ELR (cell line): ENCODE measurements around the gene NPAS3.

Experiments
- DNase-seq: peaks from one replicate; pipeline ENCODE4 v3.0.0-alpha.2; 2015; ENCODE audit warnings: low read depth

The NPAS3 gene

DNA sequence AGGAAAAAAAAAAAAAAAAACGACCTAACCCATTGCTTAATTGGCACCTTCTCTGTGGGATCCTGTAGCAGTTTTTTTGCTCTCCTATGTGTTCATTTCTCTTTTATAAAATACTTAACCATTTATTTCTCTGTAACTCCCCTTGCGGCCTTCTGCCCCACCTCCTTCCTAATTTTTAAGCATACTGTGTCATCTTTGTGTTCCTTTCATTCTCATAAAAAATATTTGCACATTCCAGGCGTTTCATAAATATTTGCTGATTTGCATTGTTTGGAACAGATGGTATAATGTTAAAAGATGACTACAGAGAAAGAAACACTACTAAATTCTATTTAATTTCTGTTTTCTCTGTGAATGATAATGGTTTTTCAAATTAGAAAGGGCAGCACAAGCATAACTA is 77.9 kb downstream of the NPAS3 start:
- no peak for DNase-seq

DNA sequence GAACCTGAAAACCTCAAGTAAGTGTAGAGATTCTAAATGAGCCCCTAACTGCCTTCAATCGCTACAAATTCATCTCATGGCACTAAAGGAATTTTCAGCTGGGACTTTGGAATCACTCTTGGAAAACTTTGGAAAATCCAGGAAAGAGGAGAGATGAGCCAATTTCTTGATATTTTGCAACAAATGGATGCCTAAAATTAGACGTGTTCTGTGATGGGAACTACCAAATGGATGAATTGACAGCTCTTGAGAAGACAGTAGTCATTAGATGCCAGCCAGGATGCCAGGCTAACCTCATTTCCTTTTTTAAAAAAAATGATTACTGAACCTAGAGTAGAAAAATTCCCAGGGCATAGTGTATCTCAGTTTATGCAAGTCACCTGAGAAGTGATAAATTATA is 78.3 kb downstream of the NPAS3 start:
- no peak for DNase-seq

DNA sequence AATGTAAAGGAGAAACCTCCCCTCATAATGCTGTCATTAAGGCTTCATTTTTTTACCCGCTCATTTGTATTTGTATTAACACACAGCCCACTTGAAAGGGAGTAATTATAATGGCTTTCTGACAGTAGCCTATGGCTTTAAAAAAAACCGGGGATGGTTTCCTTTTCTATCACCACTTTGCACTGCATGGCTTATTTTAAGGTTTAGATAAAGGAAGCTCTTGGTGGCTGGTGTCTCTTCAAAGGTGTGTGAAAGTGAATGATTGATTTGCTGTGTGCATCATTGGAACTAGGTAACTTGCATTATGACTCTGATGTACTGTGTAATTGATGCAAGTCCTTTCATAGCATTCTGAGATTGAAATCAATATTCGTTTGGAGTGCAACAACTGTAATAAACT is 80.7 kb downstream of the NPAS3 start:
- no peak for DNase-seq

DNA sequence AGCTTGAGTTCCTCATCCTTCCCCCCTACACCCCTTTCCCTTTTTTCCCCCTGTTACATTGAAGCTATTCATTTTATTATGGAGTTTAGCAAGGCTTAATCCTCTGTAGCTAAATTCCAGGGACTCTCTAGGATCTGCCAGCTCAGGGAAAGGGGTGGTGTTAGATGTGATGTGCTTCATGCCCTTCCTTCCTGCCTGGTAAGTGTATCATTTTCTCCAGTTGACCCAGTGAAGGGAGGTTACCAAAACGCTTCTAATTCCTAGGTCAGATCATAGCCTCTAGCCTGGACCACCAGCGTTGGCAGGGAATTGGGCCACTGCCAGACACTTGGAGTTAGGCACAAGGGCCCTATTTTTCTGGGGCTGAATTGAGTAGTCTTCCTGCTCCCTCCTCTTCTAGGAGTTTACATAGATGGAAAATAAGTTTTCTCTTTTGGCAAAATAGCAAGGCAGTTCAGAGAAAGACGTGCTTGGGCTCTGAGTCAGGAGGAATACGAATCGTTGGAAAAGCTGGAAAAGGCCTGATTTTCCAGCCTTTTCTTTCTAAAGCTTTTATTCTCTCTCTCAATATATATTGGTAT is 88.3 kb downstream of the NPAS3 start:
- no peak for DNase-seq

DNA sequence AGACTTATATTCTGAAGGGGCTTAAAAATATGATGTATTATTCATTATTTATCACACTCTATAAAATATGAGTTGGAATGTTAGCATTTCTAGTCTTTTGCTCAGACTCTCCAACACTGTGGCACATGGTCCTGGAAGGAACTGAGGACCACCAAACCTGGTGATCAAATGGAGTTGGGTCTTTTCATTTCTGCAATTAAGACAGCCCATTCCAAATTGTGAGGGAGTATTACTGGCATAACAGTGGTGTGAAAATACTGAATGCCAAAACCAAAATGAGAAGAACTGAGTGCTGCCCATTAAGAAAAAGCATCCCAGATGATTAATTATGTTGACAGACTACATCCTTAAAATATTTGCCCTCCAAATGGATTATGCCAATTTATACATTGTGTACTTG is 90.8 kb downstream of the NPAS3 start:
- DNase-seq = no peak

DNA sequence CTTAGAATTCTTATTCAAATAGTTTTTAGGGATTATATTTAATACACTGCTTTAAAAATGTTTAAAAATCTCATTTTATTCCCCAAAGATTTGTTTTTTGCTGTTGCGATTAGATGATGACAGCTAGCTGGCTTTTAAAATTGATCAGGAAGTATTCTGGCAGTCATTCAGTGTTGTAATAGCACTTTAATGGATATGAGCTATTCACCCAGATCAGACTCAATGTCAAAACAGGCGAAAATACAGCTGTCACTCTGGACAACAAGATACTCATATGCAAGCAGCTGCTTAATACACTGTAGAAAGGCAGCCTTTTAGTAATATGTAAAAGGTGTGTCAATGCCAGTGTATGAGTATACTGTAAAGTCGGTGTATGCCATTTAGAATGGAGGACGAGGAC is 91.7 kb downstream of the NPAS3 start:
- no peak for DNase-seq

DNA sequence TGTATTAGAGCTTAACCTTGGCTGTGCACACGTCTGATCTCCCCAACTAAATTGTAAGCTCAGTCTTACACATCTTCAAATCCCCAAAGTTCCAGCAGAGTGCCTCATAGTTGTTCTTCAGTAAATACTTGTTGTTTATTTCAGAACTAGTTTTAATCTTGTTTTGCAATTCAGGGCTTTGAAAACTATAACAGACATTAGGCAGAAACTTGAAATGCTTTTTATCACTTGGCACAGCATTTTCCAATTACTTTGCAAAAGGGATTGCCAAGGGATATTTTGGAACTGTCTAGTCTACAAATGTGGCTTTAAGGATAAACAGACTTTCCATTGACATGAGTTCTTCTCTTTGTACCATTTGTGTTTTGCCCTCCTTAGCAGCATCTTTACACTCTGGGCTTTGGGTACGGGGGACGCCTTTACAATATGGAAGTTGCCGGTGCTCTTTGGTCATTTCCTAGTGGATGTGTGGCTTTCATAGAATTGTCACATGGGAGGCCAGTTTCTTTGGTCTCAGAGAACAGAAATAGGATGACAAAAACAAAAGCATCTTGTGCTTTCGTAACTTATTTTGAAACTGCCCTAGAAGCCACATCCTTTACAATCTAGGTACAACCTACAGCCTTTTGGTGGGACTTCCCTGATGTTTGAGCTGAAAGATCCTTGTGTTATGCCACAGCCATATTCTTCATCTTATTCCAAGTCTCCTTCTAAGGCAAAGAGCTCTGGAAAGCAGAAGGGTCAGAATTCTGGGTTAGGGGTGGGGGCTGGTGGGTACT is 96.9 kb downstream of the NPAS3 start:
- DNase-seq = no peak

DNA sequence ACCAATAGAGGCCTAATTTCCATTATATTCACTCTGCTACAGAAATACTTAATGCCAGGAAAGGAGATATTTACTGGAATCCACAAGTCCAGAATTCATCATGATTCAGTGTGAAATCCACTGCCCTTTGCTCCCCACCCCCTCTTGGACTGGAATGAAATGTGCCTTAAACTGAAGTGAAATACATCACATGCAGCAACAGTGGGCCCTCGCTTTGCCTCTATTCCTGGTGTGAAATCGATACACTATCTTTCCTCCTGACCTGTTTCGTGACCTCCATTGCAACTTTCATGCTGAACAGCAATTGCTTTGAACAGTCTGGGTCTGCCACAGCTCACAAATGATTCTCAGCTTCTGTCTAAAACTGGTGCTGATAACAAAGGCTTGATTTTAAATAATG is 100.6 kb downstream of the NPAS3 start:
- DNase-seq = no peak

DNA sequence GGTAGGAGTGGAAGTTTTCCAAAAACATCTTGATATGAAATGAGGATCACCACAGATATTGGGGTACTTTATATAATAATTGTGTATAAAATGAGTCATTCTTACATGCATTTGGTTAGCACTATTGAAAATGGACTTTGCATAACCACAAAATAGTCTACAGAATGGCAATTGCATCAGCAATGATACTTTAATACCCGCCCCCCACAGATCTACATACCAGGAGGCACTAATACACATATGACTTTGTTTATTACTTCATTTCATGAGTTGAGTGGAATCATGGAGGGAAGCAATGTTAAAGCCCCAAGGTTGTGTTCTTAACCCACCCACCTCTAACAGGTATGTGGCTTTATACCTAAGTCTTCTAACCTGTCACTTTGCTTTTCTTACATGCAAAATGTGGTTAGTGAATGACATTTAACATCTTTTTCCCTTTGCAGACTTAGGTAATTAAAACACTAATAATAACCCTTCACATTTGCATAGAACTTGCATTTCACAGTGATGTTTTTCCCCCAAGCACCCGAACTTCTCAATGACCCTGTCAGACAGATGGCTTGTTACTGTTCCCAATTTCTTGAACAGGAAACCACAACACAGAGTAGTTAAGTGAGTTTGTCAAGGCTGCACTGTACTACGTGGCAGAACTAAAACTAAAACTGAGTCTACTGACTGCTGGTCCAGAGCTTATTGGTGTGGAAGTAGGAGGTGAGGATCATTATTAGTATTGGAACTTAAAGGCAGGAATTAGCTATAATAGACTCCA is 101.9 kb downstream of the NPAS3 start:
- no peak for DNase-seq

DNA sequence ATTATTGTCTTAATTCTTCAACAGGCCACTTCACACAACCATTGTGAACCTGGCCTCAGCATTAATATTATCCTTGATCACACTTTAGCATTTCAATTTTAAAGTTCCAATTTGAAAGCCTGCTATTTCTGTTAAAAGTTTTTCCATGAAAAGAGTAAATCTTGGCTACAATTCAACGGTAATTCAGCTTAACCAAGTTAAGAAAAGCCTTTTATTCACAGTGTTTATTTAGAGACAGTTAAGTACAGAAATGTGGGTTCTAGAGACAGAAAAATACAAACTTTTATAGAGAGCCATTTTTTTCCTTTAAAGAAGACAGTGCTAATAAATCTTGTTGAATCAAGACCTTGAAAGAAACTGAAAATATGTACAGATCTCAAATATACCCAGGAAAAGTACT is 103.9 kb downstream of the NPAS3 start:
- no peak for DNase-seq

DNA sequence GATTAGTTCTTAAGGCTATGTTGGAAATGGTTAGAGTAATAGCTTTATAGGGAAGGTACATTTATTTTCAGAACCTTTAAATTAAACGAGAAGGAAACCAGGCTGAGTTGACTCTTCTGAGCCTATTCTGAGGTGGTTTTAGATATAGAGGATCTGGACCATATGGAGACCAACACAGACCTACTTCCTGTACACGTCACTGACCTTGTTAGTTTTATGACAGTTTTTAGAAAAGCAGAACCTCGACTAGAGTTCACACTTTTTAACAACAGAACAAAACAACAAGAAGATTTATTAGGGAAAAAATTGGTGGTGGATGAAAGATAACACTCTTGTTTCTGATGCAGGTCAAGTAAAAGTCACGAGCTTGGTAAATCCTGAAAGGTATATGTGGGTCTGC is 107.1 kb downstream of the NPAS3 start:
- no peak for DNase-seq

DNA sequence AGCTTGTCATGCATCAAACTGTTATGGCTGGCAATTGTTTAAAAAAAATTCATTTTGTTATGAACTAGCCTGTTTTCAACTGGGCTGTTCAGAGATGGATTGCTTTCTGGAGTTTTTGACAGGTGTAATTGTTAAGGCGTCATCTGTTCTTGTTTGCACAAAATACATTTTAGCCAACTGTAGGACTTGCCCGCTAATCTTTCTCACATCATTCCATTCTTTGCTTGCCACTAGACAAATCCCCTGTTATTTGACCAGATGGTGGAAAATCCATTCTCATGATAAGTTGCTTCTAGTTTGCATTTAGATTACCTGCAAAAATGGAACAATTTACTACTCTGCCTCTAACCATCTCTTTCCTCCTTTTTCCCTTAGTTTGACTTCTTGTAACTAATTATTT is 114.3 kb downstream of the NPAS3 start:
- no peak for DNase-seq

DNA sequence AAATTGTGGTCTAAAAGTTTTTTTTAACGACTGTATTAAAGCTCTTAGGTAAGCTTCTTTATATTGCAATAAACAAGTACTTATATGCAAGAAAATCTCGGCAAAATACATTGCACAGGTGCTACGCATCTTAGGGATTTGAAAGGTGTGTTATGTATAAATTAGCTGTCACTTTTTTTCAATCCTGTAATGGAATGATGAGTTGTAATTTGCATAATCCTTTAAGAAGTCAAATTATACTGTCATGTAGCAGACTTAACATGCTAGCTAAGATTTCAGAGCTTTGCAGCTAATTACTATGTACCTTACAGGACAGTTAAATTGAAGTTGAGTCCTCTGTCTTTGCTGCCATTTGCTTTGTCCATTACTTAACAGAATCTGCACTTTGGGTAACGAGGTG is 117.5 kb downstream of the NPAS3 start:
- no peak for DNase-seq

DNA sequence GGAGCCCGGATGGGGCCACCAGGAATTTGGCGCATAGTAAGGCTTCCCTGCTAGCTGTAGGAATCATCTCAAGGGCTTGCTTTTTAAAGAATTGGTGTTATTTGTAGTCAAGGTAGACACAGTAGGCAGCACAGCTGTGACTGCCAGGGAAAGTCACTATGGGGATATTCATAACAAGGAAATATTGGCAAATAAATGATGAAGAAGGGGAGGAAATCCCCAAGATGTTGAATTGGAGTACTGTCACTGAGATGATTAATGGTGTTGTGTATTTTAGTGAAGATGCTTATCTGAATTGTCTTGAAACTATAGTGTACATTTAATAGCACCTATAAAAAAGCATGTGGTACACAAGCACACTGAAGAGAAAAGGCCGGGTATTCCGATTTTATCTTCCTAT is 118.9 kb downstream of the NPAS3 start:
- DNase-seq = no peak

DNA sequence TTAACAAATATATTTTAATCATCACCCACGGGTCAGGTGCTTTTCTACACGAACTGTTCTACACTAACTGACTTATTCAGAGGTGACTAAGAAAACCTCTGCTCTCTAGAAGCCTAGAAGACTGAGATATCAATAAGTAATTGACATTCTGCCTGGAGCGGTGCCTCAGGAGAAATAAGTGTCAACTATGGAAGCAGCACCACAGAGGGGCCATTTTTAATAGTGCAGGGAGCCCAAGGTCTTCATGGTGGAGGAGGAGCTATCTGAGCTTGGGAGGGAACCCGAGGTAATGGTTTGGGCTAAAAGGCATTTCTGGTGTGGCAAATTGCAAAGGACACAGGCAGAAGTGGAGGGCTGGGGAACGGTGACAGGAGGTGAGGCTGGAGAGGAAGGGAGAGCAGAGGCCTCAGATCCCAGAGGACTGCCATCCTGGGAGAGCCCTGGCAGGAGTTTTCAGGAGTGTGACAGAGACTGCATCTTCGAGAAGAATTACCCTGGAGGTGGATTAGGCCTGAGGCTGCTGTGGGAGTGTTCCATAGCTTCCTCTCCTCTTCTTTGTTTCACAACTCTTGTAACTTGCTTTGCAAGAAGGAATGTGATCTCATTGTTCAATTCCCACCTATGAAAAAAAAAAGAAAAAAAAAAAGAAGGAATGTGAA is 123.1 kb downstream of the NPAS3 start:
- DNase-seq = no peak

DNA sequence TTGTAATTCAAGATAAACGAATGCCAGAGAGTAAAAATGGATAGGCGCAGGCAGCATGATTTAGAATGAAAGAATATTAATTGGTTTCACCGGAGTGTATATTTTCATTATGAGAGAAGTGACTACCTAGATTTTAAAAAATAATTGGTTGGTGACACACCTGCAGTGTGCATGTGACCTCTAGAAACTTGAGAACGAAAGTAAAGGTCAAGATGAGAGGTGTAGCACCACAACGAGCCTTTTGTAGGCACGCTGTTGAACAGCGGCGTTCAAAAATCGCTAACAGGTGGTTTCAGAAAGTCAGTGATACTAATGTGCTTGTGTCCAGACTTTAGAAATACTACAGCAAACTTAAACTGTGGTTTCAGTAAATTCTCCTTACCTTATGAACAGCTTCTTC is 123.8 kb downstream of the NPAS3 start:
- no peak for DNase-seq

DNA sequence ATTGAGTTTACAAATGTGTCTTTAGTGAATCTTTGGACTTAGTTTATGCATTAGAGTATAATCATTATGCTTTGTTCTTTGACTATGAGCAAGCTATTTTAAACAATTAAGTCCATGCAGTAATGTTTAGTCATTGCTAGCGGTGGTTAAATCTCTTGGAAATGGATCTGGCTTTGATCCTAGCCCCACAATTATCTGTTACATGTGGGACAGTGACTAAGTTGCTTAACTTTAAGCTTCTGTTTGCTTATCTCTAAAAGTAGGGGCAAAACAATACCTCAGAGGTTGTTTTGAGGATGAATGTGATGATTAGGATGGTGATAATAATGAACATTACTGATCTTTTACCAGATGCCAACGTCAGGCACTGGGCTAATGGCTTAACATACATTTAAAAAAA is 124.2 kb downstream of the NPAS3 start:
- peak; percentile 1 for DNase-seq

DNA sequence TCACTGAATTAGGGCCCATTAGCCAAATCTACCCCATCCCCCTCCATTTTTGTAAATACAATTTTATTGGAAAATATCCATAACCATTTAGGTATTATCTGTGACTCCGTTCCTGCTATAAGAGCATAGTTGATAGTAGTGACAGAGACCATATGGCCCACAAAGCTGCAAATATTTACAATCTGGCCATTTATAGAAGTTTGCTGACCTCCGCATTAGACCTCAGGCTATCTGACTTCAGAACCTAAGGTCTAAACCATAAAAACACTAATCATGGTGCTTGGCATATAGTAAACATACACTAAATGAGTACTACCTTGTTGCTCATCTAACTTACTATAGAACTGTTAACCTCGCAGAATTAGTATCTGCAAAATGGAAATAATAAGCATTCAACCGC is 124.8 kb downstream of the NPAS3 start:
- no peak for DNase-seq

DNA sequence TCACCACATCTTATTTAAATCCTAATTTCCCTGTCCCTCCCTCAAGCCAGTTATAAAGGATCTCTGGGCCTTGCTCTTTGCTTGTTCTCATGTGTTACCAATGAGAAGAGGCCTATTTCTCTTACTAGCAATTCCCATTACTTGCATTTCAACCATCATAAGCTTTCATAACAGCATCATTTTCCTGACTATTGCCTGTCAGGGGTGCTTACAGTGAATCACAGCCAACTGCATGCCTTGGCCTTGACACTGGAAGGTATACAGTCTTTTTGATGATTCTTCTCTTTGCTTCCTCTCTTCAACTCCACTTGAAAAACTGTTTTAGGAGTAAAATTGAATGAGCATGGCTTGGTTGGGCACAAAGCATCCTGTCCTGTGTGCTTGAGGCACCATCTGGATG is 127.0 kb downstream of the NPAS3 start:
- no peak for DNase-seq

DNA sequence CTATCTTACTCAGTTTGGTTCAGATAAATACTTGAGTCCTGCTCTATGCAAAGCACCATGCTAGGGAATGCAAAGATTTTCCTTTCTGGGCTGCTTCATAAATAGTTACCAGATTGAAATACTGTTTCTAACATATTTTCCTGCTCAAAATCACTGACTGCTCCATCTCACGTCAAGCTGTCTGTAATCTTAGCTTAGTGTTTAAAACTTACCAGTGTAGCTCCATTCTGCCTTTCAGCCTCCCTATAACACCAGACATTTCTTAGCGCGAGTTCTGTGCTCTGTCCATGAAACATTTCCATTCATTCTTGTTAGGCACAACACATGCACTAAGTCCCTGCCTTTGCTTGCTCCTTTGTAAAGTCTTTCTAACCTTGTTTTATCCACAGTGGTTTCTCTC is 129.4 kb downstream of the NPAS3 start:
- DNase-seq = no peak

DNA sequence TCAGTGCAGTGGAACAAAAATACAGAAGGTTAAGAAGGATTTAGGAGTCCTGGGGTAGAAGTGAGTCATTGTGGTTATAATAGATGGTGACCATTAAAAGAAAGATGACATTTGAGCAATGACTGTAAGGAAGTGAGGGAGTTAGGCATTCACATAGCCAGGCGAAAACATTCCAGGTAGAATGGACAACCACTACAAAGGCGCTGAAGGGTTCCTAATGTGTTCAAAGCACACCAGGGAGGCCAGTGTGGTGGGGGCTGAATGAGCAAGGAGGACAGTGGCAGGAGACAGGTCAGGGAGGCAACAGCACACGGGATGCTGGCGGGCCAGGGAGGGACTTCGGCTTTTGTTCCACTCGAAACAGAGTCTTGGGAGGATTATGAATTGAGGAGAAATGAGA is 129.9 kb downstream of the NPAS3 start:
- DNase-seq = no peak

DNA sequence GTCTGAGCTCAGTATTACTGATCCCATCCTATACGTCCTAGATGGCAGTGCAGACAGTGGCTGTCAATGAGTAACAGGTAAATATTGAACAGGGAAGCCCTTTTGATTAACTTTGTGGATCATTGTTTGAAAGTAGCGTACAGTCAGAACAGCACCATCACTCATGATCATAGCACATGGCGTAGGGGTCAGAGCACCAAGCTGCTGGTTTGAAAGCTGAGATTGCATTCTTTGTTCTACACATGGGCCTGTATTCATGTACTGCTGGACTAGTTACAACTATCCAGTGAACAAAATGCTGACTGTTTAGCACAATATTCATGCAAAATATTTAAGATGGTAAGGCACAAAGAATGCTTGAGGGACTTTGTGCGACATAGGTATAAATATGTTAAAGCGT is 131.8 kb downstream of the NPAS3 start:
- no peak for DNase-seq

DNA sequence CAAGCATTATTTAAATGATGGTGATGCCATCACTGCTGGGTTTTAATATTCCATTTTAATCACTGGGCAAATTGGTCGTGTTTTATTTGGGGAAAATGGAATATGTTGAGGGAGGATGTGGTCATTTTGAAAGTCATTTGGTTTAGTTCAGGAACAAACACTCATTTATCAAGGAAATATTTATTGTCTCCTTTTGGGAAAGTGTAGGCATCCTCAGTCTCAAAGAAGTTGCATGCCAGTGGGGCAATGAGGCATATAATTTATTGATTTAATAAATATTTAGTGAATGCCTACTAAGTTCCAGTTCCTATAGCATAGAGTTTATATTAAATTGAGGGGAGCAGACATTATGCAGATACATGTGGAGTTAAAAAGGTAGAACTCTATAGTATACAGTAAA is 134.3 kb downstream of the NPAS3 start:
- DNase-seq = no peak
